KOPT-K1 (cell line): ENCODE data around the gene CNOT2.
A peak's percentile ranks its signal among the peaks of the same experiment; 100 is the strongest.

Experiments used
- H3K27ac ChIP-seq: fragments of 200-600 bp; sonication (generic); 2 replicates; pipeline ENCODE4 v1.5.1; 2016; ENCODE audit warnings: antibody characterized with exemption, mild to moderate bottlenecking, low read depth, low read length; ENCODE audit not compliant: poor library complexity, severe bottlenecking
- H3K36me3 ChIP-seq: fragments of 200-600 bp; sonication (generic); 2 replicates; pipeline ENCODE4 v1.5.1; 2017; ENCODE audit warnings: antibody characterized with exemption, mild to moderate bottlenecking, low read length, moderate library complexity; ENCODE audit not compliant: insufficient read depth
- H3K9me3 ChIP-seq: fragments of 200-600 bp; sonication (generic); 2 replicates; pipeline ENCODE4 v1.5.1; 2017; ENCODE audit warnings: antibody characterized with exemption, low read length, mild to moderate bottlenecking; ENCODE audit not compliant: insufficient read depth, poor library complexity, severe bottlenecking

Gene CNOT2, protein sequence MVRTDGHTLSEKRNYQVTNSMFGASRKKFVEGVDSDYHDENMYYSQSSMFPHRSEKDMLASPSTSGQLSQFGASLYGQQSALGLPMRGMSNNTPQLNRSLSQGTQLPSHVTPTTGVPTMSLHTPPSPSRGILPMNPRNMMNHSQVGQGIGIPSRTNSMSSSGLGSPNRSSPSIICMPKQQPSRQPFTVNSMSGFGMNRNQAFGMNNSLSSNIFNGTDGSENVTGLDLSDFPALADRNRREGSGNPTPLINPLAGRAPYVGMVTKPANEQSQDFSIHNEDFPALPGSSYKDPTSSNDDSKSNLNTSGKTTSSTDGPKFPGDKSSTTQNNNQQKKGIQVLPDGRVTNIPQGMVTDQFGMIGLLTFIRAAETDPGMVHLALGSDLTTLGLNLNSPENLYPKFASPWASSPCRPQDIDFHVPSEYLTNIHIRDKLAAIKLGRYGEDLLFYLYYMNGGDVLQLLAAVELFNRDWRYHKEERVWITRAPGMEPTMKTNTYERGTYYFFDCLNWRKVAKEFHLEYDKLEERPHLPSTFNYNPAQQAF

DNA sequence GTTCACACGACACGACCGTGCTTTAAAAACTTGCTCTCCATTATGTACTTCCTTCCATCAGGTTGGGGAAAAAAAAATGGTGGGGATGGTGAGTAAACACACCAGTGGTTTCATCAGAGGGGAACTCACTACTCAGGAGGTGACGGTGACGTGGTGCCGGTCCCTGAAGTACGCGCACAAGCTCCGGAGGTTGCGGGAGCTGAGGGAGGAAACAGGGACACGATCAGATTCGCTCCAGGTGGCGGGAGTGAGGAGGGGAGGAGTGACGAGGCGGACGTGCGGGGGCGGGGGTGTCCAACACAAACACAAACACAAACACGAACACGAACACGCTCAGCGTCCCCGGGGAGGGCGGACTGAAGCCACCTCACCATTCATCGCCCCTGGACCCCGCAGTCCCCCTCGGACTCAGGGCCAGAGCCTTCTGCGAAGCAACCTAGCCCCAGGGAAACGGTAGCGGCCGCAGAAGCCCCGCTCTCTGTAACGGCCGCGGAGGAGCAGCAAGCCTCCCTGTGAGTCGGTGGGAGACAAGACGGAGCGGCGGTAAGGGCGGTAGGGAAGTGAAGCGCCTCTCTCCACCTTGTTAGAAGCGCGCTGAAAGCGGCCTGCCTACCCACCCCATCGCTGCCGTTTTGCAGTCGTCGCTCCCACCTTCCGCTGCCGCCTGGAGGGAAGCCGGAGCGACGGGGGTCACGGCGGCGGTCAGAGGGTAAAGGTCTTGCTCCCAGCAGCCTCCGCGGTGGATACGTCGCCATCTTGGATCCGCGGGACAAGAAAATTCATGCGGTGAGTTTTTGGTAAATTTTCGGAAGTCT, at the start of gene CNOT2:
TSS of gene CNOT2 (plus strand) at position 739 of the 815 bp plus-strand sequence. CDS start 34,794 bp downstream, outside the sequence.
- peaks cover 51% of the 10 kb centered on the region for H3K36me3 ChIP-seq
- no peaks in the 10 kb centered on the region for H3K9me3 ChIP-seq
- peak within 1 kb of the TSS; percentile 95 for H3K27ac ChIP-seq

- Histone ChIP-seq H3K9me3 (no peaks in the 10 kb centered on the region), H3K36me3 (no peaks in the 10 kb centered on the region), H3K27ac (no peak overlapping the region)
Observed at GRCh38 chr12:70194076-70194475, 49.2 kb upstream of the CNOT2 start.

DNA sequence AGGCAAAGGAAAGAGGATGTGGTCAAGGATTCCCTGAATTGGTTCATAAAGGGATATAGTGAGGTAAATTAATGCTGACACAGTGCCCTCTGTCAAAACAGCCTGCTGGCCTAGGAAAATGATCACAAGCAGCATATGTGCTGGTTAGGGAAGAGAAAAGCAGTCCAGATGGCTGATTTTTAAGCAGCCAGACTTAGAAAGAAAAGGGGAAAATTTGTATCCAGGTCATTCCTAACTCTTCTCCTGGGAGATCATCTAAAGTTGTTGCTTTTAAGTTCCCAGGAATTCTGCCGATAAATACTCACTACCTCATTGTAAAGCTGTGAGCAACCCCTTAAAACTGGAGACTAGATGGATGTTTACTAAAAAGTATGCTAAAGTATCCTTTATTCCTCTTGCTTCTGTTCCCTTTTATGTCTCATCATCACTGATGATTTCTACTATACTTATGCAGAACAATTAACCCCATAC, 46.4 kb upstream of the CNOT2 start:
- H3K27ac ChIP-seq = no peak overlapping the region
- no peaks in the 10 kb centered on the region for H3K36me3 ChIP-seq
- no peaks in the 10 kb centered on the region for H3K9me3 ChIP-seq

GRCh38 chr12:70197345-70197744, 45.9 kb upstream of the CNOT2 start:
- H3K27ac ChIP-seq = no peak overlapping the region
- no peaks in the 10 kb centered on the region for H3K36me3 ChIP-seq
- no peaks in the 10 kb centered on the region for H3K9me3 ChIP-seq

DNA sequence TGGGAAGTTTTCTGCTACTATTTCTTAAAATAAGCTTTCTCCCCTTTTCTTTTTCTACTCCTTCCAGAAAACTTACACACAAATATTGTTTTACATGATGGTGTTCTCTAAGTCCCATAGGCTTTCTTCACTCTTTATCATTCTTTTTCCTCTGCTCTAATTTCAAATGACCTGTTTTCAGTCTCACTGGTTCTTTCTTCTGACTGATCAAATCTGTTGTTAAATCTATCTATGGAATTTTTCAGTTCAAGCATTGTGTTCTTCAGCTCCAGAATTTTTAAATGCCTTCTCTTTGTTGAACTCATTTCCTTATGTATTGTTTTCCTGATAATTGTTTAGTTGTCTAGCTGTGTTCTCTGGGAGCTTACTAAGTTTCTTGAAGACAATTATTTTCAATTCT, 29.5 kb upstream of the CNOT2 start:
- no peak overlapping the region for H3K27ac ChIP-seq
- H3K36me3 ChIP-seq = no peaks in the 10 kb centered on the region
- peaks cover 39% of the 10 kb centered on the region for H3K9me3 ChIP-seq

DNA sequence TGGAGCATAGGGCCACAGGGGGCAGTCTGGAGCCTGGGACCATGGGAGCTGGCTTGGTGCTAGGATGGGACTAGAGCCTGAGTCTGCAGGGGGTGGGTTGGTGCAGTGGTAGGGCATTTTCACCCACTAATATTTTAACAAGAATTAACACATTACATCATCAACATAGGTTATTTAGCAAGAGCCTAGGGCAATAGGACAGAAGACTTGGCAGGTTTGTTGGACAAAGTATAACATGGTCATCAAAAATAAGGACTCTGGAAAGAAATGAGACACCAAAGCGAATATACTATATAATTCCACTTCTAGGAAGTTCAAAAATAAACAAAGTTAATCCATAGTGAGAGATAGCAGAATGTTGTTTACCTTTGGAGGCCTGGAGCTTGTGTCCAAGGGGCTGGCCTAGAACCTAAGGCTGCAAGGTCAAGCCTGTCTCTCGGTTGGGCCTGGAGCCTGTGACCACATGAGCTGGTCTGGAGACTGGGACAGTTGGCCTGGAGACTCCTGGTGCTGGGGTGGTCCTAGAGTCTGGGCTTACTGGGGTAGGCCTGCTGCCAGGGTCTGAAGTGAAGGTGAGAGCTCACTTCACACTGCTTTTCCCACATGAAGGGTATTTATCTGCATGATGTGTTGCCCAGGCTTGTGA, 28.1 kb upstream of the CNOT2 start:
- peaks cover 25% of the 10 kb centered on the region for H3K9me3 ChIP-seq
- no peaks in the 10 kb centered on the region for H3K36me3 ChIP-seq
- H3K27ac ChIP-seq = no peak overlapping the region

GRCh38 chr12:70217416-70217815, 25.8 kb upstream of the CNOT2 start:
- H3K36me3 ChIP-seq = no peaks in the 10 kb centered on the region
- peaks cover 20% of the 10 kb centered on the region for H3K9me3 ChIP-seq
- no peak overlapping the region for H3K27ac ChIP-seq

DNA sequence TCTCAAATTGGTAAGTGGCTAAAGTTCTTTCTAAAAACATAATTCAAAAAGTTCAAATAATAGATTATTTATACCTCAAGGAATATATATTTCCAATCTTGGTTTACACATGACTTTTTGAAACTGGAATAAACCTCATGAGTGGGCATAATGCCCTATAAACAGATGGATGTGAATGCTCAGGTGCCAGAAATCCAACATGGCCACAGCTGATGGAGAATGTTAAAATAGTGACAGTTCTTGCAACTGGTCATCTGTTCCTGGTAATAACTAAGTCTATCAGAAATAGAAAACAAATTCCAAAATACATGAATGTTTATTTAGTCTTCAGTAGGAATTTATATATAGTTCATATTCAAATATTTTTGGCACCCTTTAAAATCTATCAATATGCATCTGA, 21.6 kb upstream of the CNOT2 start:
- no peaks in the 10 kb centered on the region for H3K9me3 ChIP-seq
- H3K27ac ChIP-seq = no peak overlapping the region
- no peaks in the 10 kb centered on the region for H3K36me3 ChIP-seq

DNA sequence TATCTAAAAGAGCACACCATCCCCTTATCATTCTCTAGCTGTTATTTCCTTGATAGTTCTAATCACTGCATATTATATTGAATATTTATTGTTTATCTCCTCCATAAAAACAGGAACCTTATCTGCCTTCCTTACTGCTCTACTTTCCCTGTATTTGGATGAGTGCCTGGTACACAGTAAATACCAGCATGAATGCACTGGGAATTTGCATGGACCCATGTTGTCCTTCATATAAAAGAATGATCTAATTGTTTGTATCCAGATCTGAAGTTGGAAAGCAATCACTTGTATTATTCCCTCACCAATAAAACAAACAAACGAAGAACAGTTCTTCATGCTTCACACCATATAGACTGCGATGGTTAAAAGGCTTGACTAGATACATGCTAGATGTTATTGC, 15.3 kb upstream of the CNOT2 start:
- Histone ChIP-seq H3K36me3 (no peaks in the 10 kb centered on the region), H3K27ac (no peak overlapping the region), H3K9me3 (no peaks in the 10 kb centered on the region)

DNA sequence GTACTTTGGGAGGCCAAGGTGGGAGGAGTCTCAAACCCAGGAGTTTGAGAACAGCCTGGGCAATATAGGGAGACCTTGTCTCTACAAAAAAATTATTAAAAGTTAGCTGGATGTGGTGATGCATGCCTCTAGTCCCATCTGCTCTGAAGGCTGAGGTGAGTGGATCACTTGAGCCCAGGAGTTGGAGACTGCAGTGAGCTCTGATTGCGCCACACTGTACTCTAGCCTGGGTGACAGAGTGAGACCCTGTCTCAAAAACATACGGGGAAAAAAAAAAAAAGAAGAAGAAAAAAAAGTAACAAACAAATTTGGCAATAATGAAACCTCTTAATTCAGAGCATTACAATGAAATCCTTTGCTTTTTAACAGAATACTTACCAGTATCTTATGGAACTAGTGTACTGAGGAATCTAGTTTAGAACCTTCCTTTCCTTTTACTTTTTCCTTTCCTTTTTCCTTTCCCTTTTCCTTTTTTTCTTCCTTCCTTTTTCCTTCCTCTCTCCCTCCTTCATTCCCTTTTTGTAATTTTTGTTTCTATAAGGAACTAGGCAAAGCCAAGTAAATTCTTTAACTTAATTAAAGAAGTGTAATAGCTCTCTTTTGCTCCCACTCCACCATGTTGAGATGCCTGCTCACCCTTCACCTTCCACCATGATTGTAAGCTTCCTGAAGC, 12.2 kb upstream of the CNOT2 start:
- H3K36me3 ChIP-seq = peaks cover under 1% of the 10 kb centered on the region; the same call in 1 of the 2 replicates
- H3K9me3 ChIP-seq = peaks cover 1% of the 10 kb centered on the region

DNA sequence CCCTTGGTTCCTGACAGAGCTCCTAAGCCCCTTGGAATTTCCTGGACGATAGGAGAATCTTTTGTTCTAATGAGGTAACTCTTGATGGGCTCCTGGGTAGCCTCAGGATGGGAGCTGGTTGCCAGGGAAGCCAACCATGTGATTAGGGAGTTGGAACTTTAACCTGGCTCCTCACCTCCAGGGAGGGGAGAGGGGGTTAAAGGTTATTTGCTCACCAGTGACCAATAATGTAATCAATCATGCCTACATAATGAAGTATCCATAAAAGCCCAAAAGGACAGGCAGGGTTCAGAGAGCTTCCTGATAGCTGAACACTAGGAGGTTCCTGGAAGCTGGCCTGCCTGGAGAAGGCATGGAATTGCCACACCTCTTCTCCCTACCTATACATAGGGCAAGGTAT, 6.2 kb upstream of the CNOT2 start:
- Histone ChIP-seq H3K9me3 (peaks cover 15% of the 10 kb centered on the region), H3K36me3 (peaks cover 47% of the 10 kb centered on the region), H3K27ac (no peak overlapping the region)

More for the DNA sequence above, 12.2 kb upstream of the CNOT2 start:
- H3K27ac ChIP-seq = no peak overlapping the region

- H3K27ac ChIP-seq = peak overlapping the region; percentile 6
- H3K36me3 ChIP-seq = peaks cover 47% of the 10 kb centered on the region
- peaks cover 15% of the 10 kb centered on the region for H3K9me3 ChIP-seq
Observed at GRCh38 chr12:70240673-70241072, 2.6 kb upstream of the CNOT2 start.

DNA sequence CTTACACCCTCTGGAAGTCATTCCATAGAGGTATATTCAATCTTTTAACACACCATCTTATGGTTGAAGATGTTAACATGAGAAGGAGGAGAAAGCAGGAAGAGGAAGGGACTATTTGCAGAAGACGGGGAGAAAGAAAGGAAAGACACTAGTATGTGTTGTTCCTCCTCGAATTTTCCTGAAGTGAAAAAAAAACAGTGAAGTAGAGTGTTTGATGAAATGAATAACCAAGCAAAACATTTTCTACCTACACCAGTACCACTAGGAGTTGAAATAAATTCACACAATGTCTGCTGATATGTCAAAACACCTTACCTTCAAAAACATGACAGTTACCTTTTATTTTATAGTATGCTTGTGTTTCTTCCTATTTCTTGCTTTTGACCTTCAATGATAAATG, 1.4 kb upstream of the CNOT2 start:
- H3K36me3 ChIP-seq = peaks cover 51% of the 10 kb centered on the region
- peaks cover 6% of the 10 kb centered on the region for H3K9me3 ChIP-seq
- H3K27ac ChIP-seq = peak overlapping the region; percentile 95

- Histone ChIP-seq H3K36me3 (peaks cover 52% of the 10 kb centered on the region), H3K27ac (peak overlapping the region; percentile 95), H3K9me3 (no peaks in the 10 kb centered on the region)
Observed at GRCh38 chr12:70243510-70244371, 508 bp downstream of the CNOT2 start.
